HL-60/S4 treated with retinoic acid at 250 ng/mL for 4 days and 3 days (cell line): Measurements from ENCODE around the gene UBE2O.

Experiments
- in situ Hi-C: fragments of 300-500 bp; cut with MboI; formaldehyde crosslinking; loops from 2 replicates; pipeline ENCODE4 v1.7.0; 2022; ENCODE audit warnings: low sequenced_read_pairs

Gene UBE2O

GRCh38 chr17:76487451-76488192 lies 34.7 kb upstream of the UBE2O start:
- in situ Hi-C loops: loop anchor here (10.0 kb wide), 1 partner anchor 63 kb away; no protein-coding TSS in a partner anchor

GRCh38 chr17:76485569-76485968 lies 32.6 kb upstream of the UBE2O start:
- in situ Hi-C loops: loop anchor here (10.0 kb wide), 1 partner anchor 61 kb away; no protein-coding TSS in a partner anchor

- in situ Hi-C loops: loop anchor here (10.0 kb wide), 1 partner anchor 59 kb away; no protein-coding TSS in a partner anchor
These were observed 31.3 kb upstream of the UBE2O start for GRCh38 chr17:76484228-76484725.

DNA sequence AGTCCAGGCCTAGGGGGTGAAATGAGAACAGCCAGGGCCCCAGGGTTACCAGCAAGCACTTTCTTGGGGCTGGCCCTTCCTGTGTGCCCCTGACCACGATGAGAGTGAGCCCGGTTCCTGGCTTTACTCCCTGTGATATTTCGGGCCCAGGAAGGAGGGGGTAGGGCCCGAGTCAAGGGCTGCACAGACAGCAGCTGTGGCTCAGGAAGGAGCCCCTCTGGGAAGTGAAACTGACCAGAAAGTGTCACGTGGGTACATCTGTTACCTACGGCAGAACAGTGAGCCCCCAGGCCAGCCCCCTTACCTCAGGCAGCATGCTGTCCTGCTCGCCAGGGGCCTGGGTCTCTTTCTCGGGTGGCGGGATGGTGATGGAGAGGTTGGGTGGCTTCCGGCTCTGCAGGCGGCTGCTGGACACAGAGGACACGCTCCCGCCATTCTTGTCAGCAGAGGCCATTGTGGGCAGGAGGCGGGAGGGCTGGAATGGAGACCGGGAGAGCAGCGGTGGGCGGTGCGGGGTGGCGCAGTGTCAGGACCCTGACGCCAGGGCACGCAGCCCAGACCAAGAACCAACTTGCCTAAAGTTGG lies 28.2 kb upstream of the UBE2O start:
- in situ Hi-C loops: loop anchor here (10.0 kb wide), 1 partner anchor 56 kb away; no protein-coding TSS in a partner anchor

- in situ Hi-C loops: loop anchor here (10.0 kb wide), 1 partner anchor 56 kb away; no protein-coding TSS in a partner anchor
These were observed 27.7 kb upstream of the UBE2O start for GRCh38 chr17:76480632-76481031.

DNA sequence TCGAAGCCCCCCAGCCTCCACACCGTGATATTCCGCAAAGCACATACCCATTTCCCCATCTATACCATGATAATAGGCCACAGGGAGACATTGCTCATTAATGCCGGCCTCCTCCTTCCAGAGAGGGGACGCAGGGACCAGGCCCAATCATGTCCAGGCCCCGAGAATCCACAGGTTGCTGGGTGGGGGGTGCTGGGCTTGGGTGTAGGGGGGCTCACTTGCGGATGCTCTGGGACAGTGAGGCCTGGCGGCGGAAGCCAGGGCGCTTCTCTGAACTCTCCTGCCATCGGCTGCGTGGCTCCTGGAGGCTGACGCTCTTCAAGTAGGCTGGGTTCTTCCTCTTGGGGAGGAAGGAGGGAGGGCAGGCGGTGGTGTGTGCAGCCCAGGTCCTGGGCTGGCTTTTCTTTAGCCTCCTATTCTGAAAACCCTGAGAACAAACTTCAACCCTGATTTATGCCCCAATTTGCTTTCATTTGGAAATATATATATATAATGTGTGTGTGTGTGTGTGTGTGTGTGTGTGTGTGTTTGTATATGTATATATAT lies 26.6 kb upstream of the UBE2O start:
- in situ Hi-C loops: loop anchor here (10.0 kb wide), 1 partner anchor 55 kb away; no protein-coding TSS in a partner anchor

DNA sequence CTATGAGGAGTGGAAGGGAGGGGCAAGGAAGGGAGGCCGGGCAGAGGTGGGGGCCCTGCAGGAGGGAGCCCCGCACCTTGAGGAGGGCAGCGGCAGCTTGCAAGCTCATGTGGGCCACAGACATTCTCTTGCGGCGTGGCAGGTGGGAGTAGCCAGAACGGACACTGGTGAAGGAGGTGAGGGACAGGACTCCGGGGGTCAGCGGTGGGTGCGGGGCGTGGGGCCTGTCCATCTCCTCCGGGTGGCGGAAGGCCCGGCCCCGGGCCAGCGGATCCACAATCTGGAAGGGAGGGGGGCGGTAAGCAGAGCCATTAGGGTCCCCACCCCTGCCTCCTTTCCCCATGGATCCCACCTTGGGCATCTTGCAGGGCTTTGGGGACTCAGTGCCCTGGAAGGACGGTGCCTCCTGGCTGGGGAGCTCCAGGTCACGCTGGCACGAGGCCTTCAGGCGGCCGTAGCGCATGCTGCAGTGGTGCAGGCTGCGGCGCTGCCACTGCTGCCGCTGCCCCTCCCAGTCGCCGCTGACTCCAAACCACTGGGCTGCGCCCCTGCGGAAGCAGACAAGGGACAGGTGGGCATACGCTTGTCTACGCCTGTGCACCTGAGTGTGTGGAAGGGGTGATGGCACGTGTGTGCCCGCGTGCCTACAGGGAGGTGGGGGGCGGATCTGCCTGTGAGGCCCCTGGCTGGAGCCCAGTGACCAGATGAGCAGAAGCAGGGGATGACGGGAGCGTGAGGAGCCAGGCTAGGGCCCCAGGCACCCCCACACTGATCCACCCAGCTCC lies 26.0 kb upstream of the UBE2O start:
- in situ Hi-C loops: no loop called here

- in situ Hi-C loops: no loop called here
These were observed 25.1 kb upstream of the UBE2O start for GRCh38 chr17:76478097-76478496.

- in situ Hi-C loops: no loop called here
These were observed 24.6 kb upstream of the UBE2O start for GRCh38 chr17:76477576-76477975.

- in situ Hi-C loops: no loop called here
These were observed 23.8 kb upstream of the UBE2O start for GRCh38 chr17:76476736-76477135.

DNA sequence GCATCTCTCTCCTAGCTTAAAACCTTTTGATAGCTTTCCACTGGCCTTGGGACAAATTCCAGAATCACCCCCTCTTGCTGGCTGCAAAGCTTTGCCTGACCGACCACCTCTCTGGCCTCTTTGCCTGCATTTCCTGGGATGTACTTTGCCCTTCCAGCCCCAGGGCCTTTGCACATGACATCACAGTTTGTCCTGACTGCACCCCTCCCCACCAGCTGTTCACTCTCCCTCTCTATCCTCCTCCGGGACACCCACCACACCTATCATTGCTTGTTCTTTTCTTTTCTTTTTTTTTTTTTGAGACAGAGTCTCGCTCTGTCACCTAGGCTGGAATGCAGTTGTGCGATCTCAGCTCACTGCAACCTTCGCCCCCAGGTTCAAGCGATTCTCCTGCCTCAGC lies 22.4 kb upstream of the UBE2O start:
- in situ Hi-C loops: no loop called here

DNA sequence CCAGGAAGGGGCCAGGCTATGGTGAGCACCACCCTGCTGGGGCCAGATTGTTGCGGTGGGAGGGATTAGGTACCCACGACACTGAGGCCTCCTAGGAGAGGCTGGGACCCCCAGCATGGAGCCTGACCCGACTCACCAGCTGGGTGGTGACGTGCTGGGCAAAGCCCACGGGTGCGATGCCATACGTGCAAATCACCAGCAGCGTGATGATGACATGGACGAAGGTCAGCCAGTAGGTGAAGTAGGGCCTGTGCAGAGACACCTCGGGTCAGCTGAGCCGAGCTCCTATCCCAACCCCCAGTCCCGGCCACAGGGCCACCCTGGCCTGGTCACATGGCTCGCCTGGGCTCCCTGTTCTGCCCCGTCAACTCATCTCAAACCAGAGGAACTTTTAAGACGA lies 21.9 kb upstream of the UBE2O start:
- in situ Hi-C loops: no loop called here

GRCh38 chr17:76474238-76474637 lies 21.3 kb upstream of the UBE2O start:
- in situ Hi-C loops: no loop called here

DNA sequence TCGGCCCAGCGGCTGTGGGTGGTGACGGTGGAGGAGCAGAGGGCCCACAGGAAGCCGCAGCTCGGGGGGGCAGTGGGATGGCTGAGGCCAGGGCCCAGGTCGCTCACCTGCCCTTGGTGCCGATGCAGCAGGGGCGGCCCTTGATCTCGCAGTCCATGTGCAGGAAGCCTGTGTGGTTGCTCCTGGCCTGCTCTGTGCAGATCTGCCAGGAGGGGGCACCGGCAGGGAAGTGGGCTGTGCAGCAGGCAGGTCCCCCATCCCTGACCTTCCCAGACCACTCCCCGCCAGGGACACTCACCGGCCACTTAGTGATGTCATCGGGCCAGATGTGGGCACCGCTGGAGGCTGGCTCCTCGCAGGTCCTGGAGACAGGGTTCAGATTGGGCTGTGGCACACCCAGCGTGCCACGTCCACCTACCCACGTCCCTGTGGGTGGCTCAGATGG lies 20.6 kb upstream of the UBE2O start:
- in situ Hi-C loops: no loop called here

DNA sequence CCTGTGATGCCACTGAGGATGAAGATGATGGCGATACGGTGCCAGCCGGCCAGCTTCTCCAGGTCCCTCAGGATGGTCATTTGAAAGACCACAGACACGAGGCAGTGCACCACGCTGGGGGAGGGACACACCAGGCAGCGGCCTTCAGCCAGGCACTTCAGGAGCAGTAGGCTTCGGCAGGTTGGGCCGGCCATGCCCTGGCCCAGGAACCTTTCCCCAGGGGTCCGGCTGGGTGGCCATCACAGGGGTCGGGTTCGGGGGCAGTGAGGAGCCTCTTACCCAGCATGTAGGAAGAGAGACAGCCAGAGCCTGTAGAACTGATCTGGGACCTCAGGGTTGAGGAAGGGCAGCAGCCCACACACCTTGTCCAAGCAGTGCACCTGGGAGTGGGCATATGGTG lies 19.8 kb upstream of the UBE2O start:
- in situ Hi-C loops: no loop called here

GRCh38 chr17:76472258-76472645 lies 19.3 kb upstream of the UBE2O start:
- in situ Hi-C loops: no loop called here

- in situ Hi-C loops: no loop called here
These were observed 18.7 kb upstream of the UBE2O start for GRCh38 chr17:76471498-76472257.

DNA sequence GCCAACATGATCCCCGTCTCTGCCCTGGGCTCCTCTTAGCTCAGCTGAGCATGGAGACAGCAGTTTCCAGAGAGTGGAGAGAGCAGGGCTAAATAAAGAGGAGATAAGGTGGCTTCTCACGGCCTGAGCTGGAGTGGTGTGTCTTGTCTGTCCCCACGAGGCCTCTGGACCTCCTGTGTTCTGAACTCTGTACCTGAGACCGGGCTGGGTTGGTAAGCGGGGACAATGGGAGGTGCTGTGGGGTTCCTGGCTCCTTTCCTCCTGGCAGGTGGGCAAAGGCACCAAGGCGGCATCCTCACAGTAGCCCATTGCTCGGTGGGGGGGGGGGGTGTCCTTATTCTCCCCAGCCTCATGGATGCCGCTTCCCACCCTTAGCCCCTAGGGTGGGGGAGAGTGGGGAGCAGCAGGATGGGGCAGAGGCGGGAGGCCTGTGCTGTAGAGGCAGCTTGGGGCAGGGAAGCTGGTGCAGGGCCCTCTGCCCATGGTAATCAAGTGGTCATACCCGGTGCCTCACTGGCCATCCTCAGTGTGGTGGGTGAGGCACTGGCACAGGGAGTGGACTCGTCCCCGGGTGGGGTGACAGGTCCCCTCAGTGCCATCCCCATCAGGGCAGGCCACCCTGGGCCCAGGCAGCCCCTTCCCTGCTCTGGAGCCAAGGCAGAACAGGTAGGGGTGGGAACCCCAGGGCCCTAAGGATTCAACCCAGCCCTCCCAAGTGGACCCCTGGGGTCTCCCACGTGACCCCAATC lies 17.2 kb upstream of the UBE2O start:
- in situ Hi-C loops: loop anchor here (5.0 to 10.0 kb wide), 2 partner anchors 37 to 175 kb away; no protein-coding TSS in a partner anchor
